RPMI8226 (cell line): Measurements from ENCODE around the gene MYH15.
A peak's percentile ranks its signal among the peaks of the same experiment; 100 is the strongest.

Experiments
- DNase-seq: peaks from one replicate; pipeline ENCODE4 v3.0.0-alpha.2; 2015

The MYH15 gene

DNA sequence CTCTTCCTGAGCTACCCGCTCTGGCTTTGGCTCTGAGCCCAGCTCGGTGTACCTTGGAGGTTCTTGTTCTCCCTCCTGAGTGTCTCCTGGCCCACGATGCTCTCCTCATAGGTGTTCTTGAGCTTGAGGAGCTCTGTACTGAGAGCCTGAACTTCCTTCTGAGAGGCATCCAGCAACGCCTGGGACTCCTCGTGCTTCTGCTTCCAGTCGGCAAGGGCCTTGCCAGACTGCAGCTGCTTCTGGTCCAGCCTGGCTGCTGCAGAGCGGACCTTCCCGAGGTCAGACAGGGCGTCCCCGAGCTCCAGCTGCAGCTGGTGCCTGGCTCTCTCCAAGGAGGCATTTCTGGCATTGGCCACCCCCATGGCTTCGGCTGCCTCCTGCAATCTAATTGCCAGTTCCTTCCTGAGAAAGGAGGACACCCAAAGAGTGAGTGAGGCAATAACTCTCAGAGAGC is 99.8 kb downstream of the MYH15 start:
- DNase-seq: no peak

GRCh38 chr3:108409800-108410178 is 100.6 kb downstream of the MYH15 start:
- no peak for DNase-seq

DNA sequence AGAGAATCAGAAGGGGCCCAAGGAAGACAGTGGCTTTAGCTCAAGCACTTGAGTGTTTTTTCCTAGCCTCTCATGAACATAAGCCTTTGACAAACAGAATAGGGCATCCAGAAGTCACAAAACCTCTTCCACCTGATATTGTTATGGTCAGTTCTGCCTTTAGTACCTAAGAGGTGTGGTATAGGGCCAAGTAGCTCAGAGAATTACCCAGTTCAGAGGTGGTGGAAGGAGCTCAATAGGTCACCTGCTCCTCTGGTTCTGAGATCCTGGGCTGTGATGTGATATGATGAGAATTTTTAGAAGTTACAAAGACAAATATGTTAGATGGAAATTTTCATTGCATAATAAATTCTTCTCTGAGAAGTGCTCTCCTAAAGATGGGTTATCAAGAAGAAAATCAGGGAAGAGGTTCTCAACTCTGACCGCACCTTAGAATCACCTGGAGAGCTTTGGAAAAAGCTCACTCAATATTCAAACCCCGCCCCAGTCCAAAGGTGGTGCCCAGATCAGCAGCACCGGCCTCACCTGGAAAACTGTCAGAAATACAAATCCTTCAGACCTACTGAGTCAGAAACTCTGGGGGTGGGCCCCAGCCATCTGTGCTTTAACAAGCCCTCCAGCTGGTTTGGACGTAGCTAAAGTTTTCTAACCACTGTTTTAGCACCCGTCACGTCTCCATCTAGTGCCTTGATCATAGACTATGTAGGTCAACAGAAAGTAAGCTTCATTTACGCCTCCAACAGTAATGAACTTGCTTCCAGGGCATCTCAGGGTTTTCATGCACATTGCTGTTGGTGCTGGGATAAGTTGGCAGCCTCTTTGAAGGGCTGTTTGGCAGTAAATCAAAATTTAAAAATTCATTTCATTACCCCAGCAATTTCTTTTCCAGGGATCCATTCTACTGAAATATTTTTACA is 101.3 kb downstream of the MYH15 start:
- DNase-seq: no peak

DNA sequence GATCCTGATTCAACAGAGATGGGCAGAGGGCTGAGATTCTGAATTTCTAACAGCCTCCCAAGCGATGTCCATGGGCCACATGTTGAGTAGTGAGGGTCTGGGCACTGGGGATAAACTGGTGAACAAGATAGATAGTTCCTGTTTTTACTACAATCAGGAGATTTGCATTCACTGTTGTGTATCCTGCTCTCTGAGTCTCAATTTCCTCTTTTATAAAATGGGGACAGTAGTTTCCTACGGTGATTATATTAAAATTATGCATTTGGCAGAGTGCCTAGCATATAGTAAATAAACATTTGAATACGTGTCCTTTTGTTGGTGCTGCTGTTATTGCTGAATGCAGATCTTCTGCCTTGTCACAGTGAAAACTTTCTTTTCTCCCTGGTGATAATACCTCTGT is 102.5 kb downstream of the MYH15 start:
- DNase-seq: no peak

DNA sequence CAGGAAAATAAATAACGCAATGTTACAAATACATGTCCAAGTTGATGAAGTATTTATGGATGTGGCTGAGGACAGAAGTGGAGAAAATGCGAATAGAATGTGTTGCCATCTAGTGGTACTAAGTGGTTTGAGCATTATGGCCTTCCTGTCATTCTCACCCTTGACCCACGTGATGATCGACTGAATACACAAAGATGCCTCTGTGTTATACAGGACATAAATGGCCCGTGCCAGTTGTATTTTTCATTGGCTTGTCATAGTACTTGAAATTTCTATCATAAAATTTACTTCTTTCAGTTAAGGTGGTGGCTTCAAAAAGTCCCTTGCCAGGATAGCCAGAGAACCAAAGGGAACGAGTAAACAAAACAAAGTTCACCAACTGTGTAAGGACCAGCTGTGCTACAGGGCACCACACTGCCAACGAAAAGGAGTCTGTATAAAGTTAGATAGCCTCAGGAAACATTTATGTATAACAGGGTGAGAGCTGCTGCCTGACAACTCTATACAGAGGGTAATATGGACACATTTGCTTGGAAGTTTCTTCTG is 103.7 kb downstream of the MYH15 start:
- peak; percentile 67 for DNase-seq

DNA sequence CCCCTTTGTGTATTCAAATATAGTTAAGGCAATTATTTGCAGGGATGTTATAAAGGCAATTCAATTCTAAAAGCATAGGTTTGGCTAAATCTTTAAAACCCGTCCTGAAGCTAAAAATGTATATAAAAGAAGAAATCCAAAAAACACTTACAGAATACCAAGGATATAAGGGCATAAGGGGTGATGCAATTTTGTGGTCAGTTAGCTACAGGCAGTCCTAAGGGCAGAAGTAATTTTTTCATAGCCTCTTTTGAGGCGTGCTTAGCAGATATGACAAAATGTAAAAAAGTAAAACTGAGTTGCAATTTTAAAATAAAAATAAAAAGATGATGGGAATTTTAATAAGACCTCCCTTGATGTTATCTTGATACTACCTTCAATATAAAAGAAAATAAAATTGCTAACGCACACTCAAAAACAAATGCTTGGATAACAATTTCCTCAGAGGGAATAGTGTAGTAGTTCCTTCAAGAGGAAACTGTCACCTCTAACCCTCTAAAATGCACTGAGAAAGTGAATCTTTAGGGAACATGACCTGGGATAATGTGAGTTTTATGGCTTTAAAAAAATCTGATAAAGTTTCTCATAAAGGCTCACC is 104.2 kb downstream of the MYH15 start:
- no peak for DNase-seq

- no peak for DNase-seq
These were observed 106.0 kb downstream of the MYH15 start for GRCh38 chr3:108404368-108404767.

- no peak for DNase-seq
These were observed 106.6 kb downstream of the MYH15 start for GRCh38 chr3:108403686-108404345.

DNA sequence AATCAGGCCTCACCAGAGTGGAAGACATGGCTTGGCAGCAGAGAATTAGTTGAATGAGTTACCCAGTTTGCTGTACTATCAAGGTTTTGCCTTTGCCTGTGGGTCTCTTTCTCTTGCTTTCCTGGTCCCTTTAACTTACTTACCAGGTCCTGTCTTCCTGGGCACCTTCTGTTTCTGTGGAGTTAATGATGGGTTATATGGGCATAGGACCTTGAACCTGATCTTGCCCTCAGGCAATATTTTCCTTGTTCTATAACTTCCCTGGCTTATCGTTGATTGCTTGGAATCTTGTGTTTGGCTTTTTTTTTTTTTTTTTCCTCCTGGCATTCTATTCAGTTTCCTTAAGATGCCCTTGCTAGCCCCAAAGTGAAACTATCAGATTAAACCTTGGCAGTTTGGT is 107.2 kb downstream of the MYH15 start:
- no peak for DNase-seq

DNA sequence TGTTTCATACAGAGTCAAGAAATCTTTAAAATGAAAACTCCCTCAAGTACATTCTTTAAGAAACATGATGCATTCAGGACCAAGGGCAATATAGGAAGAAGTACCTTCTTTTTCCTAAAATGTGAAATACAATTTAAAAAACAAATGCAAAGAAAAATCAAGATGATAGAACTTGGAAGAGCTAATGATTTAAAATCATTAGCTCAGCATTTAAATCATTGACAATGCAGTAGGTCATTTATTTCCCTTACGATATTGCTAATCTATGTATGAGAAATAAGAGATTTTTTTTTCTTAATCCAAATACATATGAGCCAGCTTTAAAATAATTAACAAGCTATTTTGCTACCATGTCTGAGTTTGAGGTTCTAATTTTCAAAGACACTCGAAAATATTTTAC is 108.6 kb downstream of the MYH15 start:
- DNase-seq: no peak

GRCh38 chr3:108398510-108398909 is 111.9 kb downstream of the MYH15 start:
- DNase-seq: no peak

GRCh38 chr3:108396336-108396735 is 114.1 kb downstream of the MYH15 start:
- no peak for DNase-seq

- DNase-seq: no peak
These were observed 115.8 kb downstream of the MYH15 start for GRCh38 chr3:108394563-108394962.

DNA sequence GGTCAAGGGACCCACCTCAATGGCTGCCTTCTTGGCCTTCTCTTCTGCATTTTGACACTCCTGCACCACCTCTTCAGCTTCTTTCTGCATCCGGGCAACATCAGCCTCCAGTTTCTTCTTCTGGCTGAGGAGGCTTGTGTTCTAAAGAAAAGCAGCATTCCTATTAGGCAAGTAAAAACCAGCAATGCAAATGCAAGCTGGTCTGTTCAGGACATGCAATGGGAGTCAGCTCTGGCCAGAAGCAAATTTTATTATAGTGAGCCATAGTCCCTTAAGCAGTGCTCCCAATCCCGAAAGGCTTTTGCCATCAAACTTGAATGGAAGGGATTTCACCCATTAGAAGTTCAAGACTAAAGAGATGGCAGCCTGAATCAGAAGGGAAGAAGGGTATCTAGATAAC is 116.4 kb downstream of the MYH15 start:
- DNase-seq: no peak

DNA sequence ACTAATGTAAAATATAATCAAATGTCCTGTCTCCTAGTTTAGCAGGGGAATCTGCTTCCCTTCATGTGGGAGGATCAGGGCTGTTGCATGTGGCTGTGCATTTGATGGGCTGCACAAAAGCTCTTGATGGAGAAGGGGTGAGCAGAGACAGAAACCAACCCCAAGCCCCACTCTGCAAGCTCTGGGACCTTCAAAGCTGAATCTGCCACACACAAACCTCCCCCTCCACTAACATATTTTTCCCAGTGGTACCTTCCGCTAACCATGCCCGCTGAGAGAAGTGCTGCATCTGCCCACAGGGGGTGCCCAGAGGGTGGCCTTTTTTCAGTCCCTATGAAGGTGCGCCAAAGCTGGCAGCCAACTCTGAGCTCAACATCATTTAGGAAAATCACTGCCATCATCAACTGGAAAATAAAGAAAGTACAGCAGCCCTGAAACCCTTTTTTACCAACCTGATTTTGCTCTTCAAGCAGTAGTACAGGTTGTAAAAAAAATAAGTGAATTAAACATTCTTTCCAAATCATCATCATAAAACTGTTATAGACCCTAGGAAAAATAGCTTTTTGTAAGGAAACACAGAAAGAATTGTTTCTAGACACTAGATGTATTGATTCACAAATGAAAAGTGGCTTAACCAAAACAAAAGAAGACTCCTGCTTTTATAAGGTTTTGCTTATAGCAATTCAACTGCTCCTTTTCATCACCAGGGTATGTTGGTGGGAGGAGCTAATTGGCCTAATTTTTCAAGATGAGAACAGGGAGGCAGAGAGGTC is 117.1 kb downstream of the MYH15 start:
- no peak for DNase-seq

DNA sequence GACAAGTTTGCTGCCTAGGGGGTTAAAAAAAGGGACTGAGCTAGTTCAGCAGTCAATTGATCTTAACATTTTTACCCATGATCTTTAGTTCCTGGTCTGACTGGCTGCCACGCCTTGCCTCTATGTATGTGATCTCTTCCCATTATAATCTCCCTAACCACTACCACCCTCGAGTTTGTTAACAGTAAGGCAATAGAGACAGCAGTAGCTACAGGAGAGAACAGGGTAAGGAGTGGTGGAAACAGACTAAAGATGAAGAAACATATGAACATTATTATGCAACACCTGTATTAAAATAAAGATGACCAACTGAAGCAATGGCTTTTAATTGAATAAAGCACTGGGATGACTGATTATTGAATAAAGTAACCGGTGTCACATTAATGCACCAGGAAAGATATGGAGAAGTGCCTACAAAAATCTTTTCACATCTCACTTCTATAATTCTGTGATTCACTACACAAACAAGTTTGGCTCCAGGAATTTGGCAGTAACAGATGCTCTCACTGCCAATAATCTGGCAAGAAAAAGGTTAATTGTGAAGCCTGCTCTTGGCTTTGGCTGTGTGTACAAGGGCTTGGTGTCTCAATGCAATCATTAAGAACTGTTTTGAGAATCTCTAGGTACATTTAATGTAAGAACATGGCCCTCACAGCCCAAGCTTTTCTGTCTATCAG is 118.3 kb downstream of the MYH15 start:
- no peak for DNase-seq

GRCh38 chr3:108389372-108389771 is 121.0 kb downstream of the MYH15 start:
- DNase-seq: no peak

DNA sequence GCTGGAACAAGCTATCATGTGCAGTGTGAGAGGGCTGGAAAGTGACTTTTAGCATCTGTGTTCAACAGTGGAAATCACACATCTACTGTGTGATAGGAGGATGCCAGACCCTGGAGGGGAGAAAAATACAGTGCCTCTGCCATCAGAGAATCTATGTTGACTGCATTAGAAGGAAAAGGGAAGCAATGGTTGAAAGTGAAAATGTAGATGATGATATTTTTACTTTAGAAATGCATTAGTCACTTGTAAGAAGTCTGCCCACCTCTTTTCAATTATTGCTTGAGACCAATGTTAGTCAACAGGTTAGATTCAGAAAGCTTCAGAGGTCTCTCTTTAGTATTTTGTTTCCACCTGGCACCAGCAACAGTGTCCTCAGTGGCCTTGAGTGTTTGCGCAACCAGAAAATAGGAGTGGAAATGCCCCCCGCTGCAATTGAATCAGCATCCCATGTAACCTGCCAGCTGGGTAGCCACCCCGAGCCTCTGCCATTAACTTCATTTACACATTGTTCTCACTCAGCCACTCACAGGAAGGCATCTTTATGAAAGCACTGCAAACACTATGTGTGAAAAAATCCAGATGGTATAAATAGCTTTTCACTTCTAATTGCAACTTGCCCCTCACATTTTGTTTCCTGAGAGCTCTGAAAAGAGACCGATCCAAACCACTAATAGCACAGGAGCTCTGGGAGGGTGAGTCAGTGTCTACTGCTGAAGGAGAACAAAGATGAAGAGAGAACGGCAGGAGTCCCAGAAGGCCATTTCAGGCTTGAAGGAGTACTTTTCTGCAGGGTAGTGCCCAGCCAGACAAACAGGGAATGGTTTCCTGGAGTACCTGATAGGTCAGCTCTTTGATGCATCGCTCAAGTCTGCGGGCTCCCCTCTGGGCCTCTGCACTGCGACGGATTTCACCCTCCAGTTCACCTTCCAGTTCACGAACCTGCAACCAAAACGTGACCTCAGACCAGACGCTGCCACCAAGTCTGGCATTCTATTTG is 122.0 kb downstream of the MYH15 start:
- DNase-seq: peak; percentile 57

- DNase-seq: no peak
These were observed 123.3 kb downstream of the MYH15 start for GRCh38 chr3:108387063-108387462.

GRCh38 chr3:108383306-108383705 is 127.1 kb downstream of the MYH15 start:
- no peak for DNase-seq
